ENCODE results near the gene RNF2.

Gene RNF2

GRCh38 chr1:185054365-185055060, 9.2 kb downstream of the RNF2 start:
- Histone ChIP-seq H2BK120ac (ENCODE audit: low read depth, low read length) (no peak overlapping the region), H3K4me2 (ENCODE audit: low read length, poor library complexity, severe bottlenecking) (no peak overlapping the region), H2AK5ac (ENCODE audit: low read length, severe bottlenecking) (no peak overlapping the region), H3K4me1 (ENCODE audit: control insufficient read depth, insufficient read depth, low read depth, low read length) (no peaks in the 10 kb centered on the region), H3K9me3 (ENCODE audit: control insufficient read depth, low read length) (no peaks in the 10 kb centered on the region), H3K79me1 (replicated peaks; ENCODE audit: low read length, poor library complexity, severe bottlenecking) (peaks cover 14% of the 10 kb centered on the region), H3K4me3 (ENCODE audit: insufficient read depth in 1 of 2, low read depth in 1 of 2, low read length in 2 of 2) (no peak overlapping the region), H2AFZ (ENCODE audit: low read depth, low read length) (no peak overlapping the region), H3K18ac (ENCODE audit: low read depth in 1 of 2, low read length in 2 of 2) (no peak overlapping the region), H3K36me3 (ENCODE audit: control insufficient read depth in 1 of 2, insufficient read depth in 2 of 2, low read depth in 1 of 2, low read length in 2 of 2) (no peaks in the 10 kb centered on the region), H2BK15ac (ENCODE audit: low read depth, poor library complexity, severe bottlenecking) (no peak overlapping the region), H3K4ac (ENCODE audit: low read depth in 1 of 2, low read length in 2 of 2) (no peak overlapping the region), H3K27me3 (ENCODE audit: control insufficient read depth in 1 of 2, insufficient read depth in 1 of 2, low read length in 2 of 2) (no peaks in the 10 kb centered on the region), H2BK5ac (ENCODE audit: low read depth, low read length, poor library complexity, severe bottlenecking) (no peak overlapping the region), H3K9ac (ENCODE audit: low read length) (no peak overlapping the region), H3K23ac (ENCODE audit: low read length in 2 of 2) (no peak overlapping the region), H3K14ac (ENCODE audit: low read length in 2 of 2) (no peak overlapping the region), H3K27ac (ENCODE audit: low read length, poor library complexity, severe bottlenecking) (no peak overlapping the region), H2BK12ac (ENCODE audit: low read length in 2 of 2) (no peak overlapping the region), H4K8ac (ENCODE audit: low read length) (no peak overlapping the region), H4K91ac (ENCODE audit: low read length) (no peak overlapping the region)
- DNase-seq: no peak
- WGBS: 98% methylated on average over 31 of the region's 31 CpGs

DNA sequence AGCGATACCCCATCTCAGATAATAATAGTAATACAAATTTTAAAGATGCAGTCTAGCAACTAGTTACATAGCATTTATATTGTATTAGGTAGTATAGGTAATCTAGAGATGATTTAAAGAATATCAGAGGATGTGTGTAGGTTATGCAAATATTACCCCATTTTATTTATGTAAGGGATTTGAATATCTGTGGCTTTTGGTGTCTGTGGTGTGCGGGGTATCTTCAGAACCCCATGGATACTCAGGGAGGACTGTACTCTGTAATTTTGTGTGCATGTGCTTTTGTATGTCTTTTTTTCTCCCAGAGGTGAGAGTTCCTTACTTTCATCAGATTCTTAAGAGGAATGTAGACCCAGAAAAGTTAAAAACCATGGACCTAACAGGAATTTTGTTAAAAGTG, 12.8 kb downstream of the RNF2 start:
- 92% methylated on average over 1 of the region's 2 CpGs for WGBS
- H3K27ac ChIP-seq (ENCODE audit: low read length, poor library complexity, severe bottlenecking): no peak overlapping the region
- no peaks in the 10 kb centered on the region for H3K4me1 ChIP-seq (ENCODE audit: control insufficient read depth, insufficient read depth, low read depth, low read length)
- DNase-seq: no peak
- no peak overlapping the region for H3K23ac ChIP-seq (ENCODE audit: low read length in 2 of 2)
- no peak overlapping the region for H3K9ac ChIP-seq (ENCODE audit: low read length)
- no peak overlapping the region for H4K8ac ChIP-seq (ENCODE audit: low read length)
- H2AFZ ChIP-seq (ENCODE audit: low read depth, low read length): no peak overlapping the region
- no peak overlapping the region for H3K4me2 ChIP-seq (ENCODE audit: low read length, poor library complexity, severe bottlenecking)
- no peak overlapping the region for H3K18ac ChIP-seq (ENCODE audit: low read depth in 1 of 2, low read length in 2 of 2)
- no peak overlapping the region for H2BK5ac ChIP-seq (ENCODE audit: low read depth, low read length, poor library complexity, severe bottlenecking)
- no peak overlapping the region for H2BK120ac ChIP-seq (ENCODE audit: low read depth, low read length)
- no peak overlapping the region for H3K4ac ChIP-seq (ENCODE audit: low read depth in 1 of 2, low read length in 2 of 2)
- no peak overlapping the region for H2BK12ac ChIP-seq (ENCODE audit: low read length in 2 of 2)
- no peak overlapping the region for H3K14ac ChIP-seq (ENCODE audit: low read length in 2 of 2)
- H3K27me3 ChIP-seq (ENCODE audit: control insufficient read depth in 1 of 2, insufficient read depth in 1 of 2, low read length in 2 of 2): no peaks in the 10 kb centered on the region
- no peak overlapping the region for H2AK5ac ChIP-seq (ENCODE audit: low read length, severe bottlenecking)
- H3K79me1 ChIP-seq (replicated peaks; ENCODE audit: low read length, poor library complexity, severe bottlenecking): peaks cover 17% of the 10 kb centered on the region
- H3K4me3 ChIP-seq (ENCODE audit: insufficient read depth in 1 of 2, low read depth in 1 of 2, low read length in 2 of 2): no peak overlapping the region
- H4K91ac ChIP-seq (ENCODE audit: low read length): no peak overlapping the region
- H3K36me3 ChIP-seq (ENCODE audit: control insufficient read depth in 1 of 2, insufficient read depth in 2 of 2, low read depth in 1 of 2, low read length in 2 of 2): no peaks in the 10 kb centered on the region
- H2BK15ac ChIP-seq (ENCODE audit: low read depth, poor library complexity, severe bottlenecking): no peak overlapping the region
- no peaks in the 10 kb centered on the region for H3K9me3 ChIP-seq (ENCODE audit: control insufficient read depth, low read length)

- no peak overlapping the region for H2BK15ac ChIP-seq (ENCODE audit: low read depth, poor library complexity, severe bottlenecking)
- no peak overlapping the region for H3K9ac ChIP-seq (ENCODE audit: low read length)
- H3K23ac ChIP-seq (ENCODE audit: low read length in 2 of 2): no peak overlapping the region
- H3K9me3 ChIP-seq (ENCODE audit: control insufficient read depth, low read length): no peaks in the 10 kb centered on the region
- H4K91ac ChIP-seq (ENCODE audit: low read length): no peak overlapping the region
- H2AFZ ChIP-seq (ENCODE audit: low read depth, low read length): no peak overlapping the region
- H3K4me3 ChIP-seq (ENCODE audit: insufficient read depth in 1 of 2, low read depth in 1 of 2, low read length in 2 of 2): no peak overlapping the region
- peaks cover 17% of the 10 kb centered on the region for H3K79me1 ChIP-seq (replicated peaks; ENCODE audit: low read length, poor library complexity, severe bottlenecking)
- H3K4ac ChIP-seq (ENCODE audit: low read depth in 1 of 2, low read length in 2 of 2): no peak overlapping the region
- H3K4me1 ChIP-seq (ENCODE audit: control insufficient read depth, insufficient read depth, low read depth, low read length): no peaks in the 10 kb centered on the region
- H3K4me2 ChIP-seq (ENCODE audit: low read length, poor library complexity, severe bottlenecking): no peak overlapping the region
- no peak for DNase-seq
- H3K14ac ChIP-seq (ENCODE audit: low read length in 2 of 2): no peak overlapping the region
- H4K8ac ChIP-seq (ENCODE audit: low read length): no peak overlapping the region
- H2AK5ac ChIP-seq (ENCODE audit: low read length, severe bottlenecking): no peak overlapping the region
- no peak overlapping the region for H3K18ac ChIP-seq (ENCODE audit: low read depth in 1 of 2, low read length in 2 of 2)
- no peak overlapping the region for H3K27ac ChIP-seq (ENCODE audit: low read length, poor library complexity, severe bottlenecking)
- no peak overlapping the region for H2BK120ac ChIP-seq (ENCODE audit: low read depth, low read length)
- H3K36me3 ChIP-seq (ENCODE audit: control insufficient read depth in 1 of 2, insufficient read depth in 2 of 2, low read depth in 1 of 2, low read length in 2 of 2): no peaks in the 10 kb centered on the region
- H2BK5ac ChIP-seq (ENCODE audit: low read depth, low read length, poor library complexity, severe bottlenecking): no peak overlapping the region
- H2BK12ac ChIP-seq (ENCODE audit: low read length in 2 of 2): no peak overlapping the region
- WGBS: 90% methylated on average over 2 of the region's 2 CpGs
- H3K27me3 ChIP-seq (ENCODE audit: control insufficient read depth in 1 of 2, insufficient read depth in 1 of 2, low read length in 2 of 2): no peaks in the 10 kb centered on the region
These were observed 13.5 kb downstream of the RNF2 start for GRCh38 chr1:185058876-185059275.

GRCh38 chr1:185059950-185060571, 14.7 kb downstream of the RNF2 start:
- WGBS: 100% methylated on average over 2 of the region's 2 CpGs
- H4K91ac ChIP-seq (ENCODE audit: low read length): no peak overlapping the region
- H2BK120ac ChIP-seq (ENCODE audit: low read depth, low read length): no peak overlapping the region
- DNase-seq: no peak
- H3K36me3 ChIP-seq (ENCODE audit: control insufficient read depth in 1 of 2, insufficient read depth in 2 of 2, low read depth in 1 of 2, low read length in 2 of 2): no peaks in the 10 kb centered on the region
- H3K79me1 ChIP-seq (replicated peaks; ENCODE audit: low read length, poor library complexity, severe bottlenecking): peaks cover 16% of the 10 kb centered on the region
- H3K4me2 ChIP-seq (ENCODE audit: low read length, poor library complexity, severe bottlenecking): no peak overlapping the region
- H3K4me3 ChIP-seq (ENCODE audit: insufficient read depth in 1 of 2, low read depth in 1 of 2, low read length in 2 of 2): no peak overlapping the region
- no peaks in the 10 kb centered on the region for H3K4me1 ChIP-seq (ENCODE audit: control insufficient read depth, insufficient read depth, low read depth, low read length)
- no peak overlapping the region for H2BK15ac ChIP-seq (ENCODE audit: low read depth, poor library complexity, severe bottlenecking)
- H3K27ac ChIP-seq (ENCODE audit: low read length, poor library complexity, severe bottlenecking): no peak overlapping the region
- no peak overlapping the region for H2BK12ac ChIP-seq (ENCODE audit: low read length in 2 of 2)
- no peak overlapping the region for H3K23ac ChIP-seq (ENCODE audit: low read length in 2 of 2)
- no peak overlapping the region for H3K14ac ChIP-seq (ENCODE audit: low read length in 2 of 2)
- no peaks in the 10 kb centered on the region for H3K27me3 ChIP-seq (ENCODE audit: control insufficient read depth in 1 of 2, insufficient read depth in 1 of 2, low read length in 2 of 2)
- no peak overlapping the region for H3K9ac ChIP-seq (ENCODE audit: low read length)
- H3K9me3 ChIP-seq (ENCODE audit: control insufficient read depth, low read length): no peaks in the 10 kb centered on the region
- no peak overlapping the region for H4K8ac ChIP-seq (ENCODE audit: low read length)
- no peak overlapping the region for H2AK5ac ChIP-seq (ENCODE audit: low read length, severe bottlenecking)
- no peak overlapping the region for H3K18ac ChIP-seq (ENCODE audit: low read depth in 1 of 2, low read length in 2 of 2)
- no peak overlapping the region for H2AFZ ChIP-seq (ENCODE audit: low read depth, low read length)
- H3K4ac ChIP-seq (ENCODE audit: low read depth in 1 of 2, low read length in 2 of 2): no peak overlapping the region
- no peak overlapping the region for H2BK5ac ChIP-seq (ENCODE audit: low read depth, low read length, poor library complexity, severe bottlenecking)

Data from mesenchymal stem cell (in vitro differentiated cells and primary cell).